ENCODE data around the gene IQGAP2.

Gene IQGAP2

DNA sequence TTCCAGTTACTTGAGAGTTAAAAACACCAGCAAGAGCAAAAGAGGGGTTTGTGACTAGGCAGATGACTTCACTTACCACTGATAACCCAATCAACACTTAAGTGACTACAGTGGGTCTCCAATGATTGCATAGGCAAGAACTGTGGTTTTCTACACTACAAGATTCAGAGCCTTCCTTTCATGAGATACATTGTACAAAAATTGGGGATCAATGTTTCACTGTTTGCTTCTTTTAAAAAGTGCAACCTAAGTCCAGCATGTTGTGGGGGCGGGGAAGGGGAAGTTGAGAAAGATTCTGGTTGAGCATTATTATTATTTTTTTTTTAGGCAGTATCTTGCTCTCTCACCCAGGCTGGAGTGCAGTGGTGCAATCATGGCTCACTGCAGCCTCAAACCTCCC lies 3.6 kb downstream of the IQGAP2 start (continued):
- TF ChIP-seq ZNF565 (CRISPR knock-in tag; conservative IDR thresholded peaks at IDR 0.05; ENCODE audit: low read depth) (no peak), PPARA (CRISPR knock-in tag; IDR thresholded peaks at IDR 0.05; ENCODE audit: borderline replicate concordance) (no peak), CSDC2 (CRISPR knock-in tag; IDR thresholded peaks at IDR 0.05) (no peak), SNAI2 (CRISPR knock-in tag; IDR thresholded peaks at IDR 0.05) (no peak), TCF4 (CRISPR knock-in tag; IDR thresholded peaks at IDR 0.05; ENCODE audit: borderline replicate concordance) (no peak), ZNF8 (CRISPR knock-in tag; IDR thresholded peaks at IDR 0.05) (no peak), ARNTL (CRISPR knock-in tag; IDR thresholded peaks at IDR 0.05; ENCODE audit: borderline replicate concordance, low read depth) (no peak), TOX (CRISPR knock-in tag; IDR thresholded peaks at IDR 0.05; ENCODE audit: borderline replicate concordance) (no peak)

DNA sequence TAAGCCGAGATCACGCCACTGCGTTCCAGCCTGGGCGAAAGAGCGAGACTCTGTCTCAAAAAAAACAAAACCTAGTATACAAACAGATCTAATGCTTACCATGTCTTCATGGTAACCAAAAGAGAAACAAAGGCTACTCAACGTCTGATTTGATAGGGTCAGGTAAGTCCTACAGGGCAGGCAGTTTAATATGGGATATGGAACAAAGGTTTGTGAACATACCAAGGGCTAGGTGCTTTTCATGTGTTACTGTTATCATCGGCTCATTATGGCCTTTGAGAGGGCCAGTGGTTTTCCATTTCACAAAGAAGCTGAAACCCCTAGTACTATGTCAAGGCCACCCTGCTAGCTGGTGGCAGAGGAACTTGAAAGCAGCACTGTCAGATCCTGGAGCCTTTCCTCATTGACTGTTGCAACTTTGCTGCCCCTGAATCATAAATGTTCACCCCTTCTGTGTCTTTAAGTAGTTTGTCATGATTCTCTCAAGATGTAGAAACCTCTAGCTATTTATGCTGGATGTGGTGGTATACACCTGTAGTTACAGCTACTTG lies 5.1 kb downstream of the IQGAP2 start:
- no peak for TF ChIP-seq TOX (CRISPR knock-in tag; IDR thresholded peaks at IDR 0.05; ENCODE audit: borderline replicate concordance)
- TF ChIP-seq ZFP3 (CRISPR knock-in tag; IDR thresholded peaks at IDR 0.05): no peak
- no peak for ATAC-seq

DNA sequence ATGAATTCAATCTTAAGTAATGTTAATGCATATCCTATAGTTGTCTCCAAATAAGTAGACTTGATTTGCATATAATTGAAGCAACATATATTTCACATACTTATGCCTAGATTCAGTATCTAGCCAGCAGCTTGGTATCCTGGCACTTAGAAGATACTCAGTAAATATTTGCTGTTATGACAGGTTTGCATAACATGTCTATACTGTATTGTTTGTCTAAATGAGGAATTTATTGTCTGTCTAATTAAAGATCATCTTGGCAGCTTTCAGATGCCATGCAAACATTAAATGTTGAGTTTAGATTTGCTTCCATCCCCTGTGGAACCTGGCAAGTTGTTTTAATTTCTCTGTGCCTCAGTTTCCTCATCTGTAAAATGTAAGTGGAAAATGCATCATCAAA lies 9.4 kb downstream of the IQGAP2 start:
- TF ChIP-seq ARNTL (CRISPR knock-in tag; IDR thresholded peaks at IDR 0.05; ENCODE audit: borderline replicate concordance, low read depth): no peak
- TF ChIP-seq RARB (CRISPR knock-in tag; IDR thresholded peaks at IDR 0.05): no peak
- no peak for TF ChIP-seq PPARA (CRISPR knock-in tag; IDR thresholded peaks at IDR 0.05; ENCODE audit: borderline replicate concordance)
- TF ChIP-seq ZNF565 (CRISPR knock-in tag; conservative IDR thresholded peaks at IDR 0.05; ENCODE audit: low read depth): no peak
- no peak for ATAC-seq

DNA sequence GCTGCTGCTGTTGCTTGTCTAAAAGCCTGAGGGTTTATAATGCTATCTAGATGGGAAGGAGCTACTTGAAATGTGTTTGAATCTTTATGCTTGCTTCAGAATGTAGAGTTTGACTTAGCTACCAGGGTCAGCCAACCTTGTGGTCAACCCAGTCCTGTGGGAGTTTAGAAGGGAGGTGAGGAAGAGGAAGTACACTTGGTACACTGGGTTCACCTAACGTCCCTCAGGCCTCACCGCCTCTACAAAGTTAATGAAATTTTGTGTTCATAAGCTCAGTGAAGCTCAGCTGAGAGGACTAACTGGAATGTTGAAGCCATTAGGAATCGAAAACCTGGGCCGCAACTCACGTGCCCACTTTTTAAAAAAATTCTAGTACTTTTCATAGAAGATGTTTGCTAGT lies 10.7 kb downstream of the IQGAP2 start:
- no peak for ATAC-seq
- TF ChIP-seq ESRRG (CRISPR knock-in tag; IDR thresholded peaks at IDR 0.05) (no peak), ISL1 (CRISPR knock-in tag; IDR thresholded peaks at IDR 0.05) (no peak)
- TF ChIP-seq, protein P1, sequence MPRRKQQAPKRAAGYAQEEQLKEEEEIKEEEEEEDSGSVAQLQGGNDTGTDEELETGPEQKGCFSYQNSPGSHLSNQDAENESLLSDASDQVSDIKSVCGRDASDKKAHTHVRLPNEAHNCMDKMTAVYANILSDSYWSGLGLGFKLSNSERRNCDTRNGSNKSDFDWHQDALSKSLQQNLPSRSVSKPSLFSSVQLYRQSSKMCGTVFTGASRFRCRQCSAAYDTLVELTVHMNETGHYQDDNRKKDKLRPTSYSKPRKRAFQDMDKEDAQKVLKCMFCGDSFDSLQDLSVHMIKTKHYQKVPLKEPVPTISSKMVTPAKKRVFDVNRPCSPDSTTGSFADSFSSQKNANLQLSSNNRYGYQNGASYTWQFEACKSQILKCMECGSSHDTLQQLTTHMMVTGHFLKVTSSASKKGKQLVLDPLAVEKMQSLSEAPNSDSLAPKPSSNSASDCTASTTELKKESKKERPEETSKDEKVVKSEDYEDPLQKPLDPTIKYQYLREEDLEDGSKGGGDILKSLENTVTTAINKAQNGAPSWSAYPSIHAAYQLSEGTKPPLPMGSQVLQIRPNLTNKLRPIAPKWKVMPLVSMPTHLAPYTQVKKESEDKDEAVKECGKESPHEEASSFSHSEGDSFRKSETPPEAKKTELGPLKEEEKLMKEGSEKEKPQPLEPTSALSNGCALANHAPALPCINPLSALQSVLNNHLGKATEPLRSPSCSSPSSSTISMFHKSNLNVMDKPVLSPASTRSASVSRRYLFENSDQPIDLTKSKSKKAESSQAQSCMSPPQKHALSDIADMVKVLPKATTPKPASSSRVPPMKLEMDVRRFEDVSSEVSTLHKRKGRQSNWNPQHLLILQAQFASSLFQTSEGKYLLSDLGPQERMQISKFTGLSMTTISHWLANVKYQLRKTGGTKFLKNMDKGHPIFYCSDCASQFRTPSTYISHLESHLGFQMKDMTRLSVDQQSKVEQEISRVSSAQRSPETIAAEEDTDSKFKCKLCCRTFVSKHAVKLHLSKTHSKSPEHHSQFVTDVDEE (CRISPR knock-in tag; IDR thresholded peaks at IDR 0.05): no peak

DNA sequence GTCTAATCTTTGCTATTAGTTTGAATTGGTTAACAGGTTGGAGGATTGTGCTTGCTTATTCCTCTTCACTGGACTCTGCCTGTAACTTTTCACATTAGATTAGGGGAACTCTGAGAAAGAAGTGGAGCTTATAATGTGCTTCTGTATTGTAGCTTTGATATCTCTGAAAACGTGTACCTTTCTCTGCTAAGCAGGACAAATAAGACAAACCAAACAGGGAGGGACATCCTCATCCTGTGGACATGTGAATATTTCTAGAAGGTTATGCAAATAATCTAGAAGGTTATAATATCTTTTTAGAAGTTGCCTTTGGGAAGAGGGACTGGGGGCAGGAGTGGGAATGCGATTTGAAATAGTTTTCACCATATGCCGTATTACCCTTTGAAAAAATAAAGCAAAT lies 11.7 kb downstream of the IQGAP2 start:
- TF ChIP-seq ZNF565 (CRISPR knock-in tag; conservative IDR thresholded peaks at IDR 0.05; ENCODE audit: low read depth) (no peak), ZFP30 (CRISPR knock-in tag; IDR thresholded peaks at IDR 0.05) (no peak), RARB (CRISPR knock-in tag; IDR thresholded peaks at IDR 0.05) (no peak), ZNF8 (CRISPR knock-in tag; IDR thresholded peaks at IDR 0.05) (no peak), TCF4 (CRISPR knock-in tag; IDR thresholded peaks at IDR 0.05; ENCODE audit: borderline replicate concordance) (no peak), OSR1 (CRISPR knock-in tag; IDR thresholded peaks at IDR 0.05) (no peak), BACH2 (CRISPR knock-in tag; IDR thresholded peaks at IDR 0.05; ENCODE audit: borderline replicate concordance) (no peak), TOX (CRISPR knock-in tag; IDR thresholded peaks at IDR 0.05; ENCODE audit: borderline replicate concordance) (no peak), GLIS3 (CRISPR knock-in tag; IDR thresholded peaks at IDR 0.05) (no peak), ESRRG (CRISPR knock-in tag; IDR thresholded peaks at IDR 0.05) (no peak), PPARA (CRISPR knock-in tag; IDR thresholded peaks at IDR 0.05; ENCODE audit: borderline replicate concordance) (no peak), ARNTL (CRISPR knock-in tag; IDR thresholded peaks at IDR 0.05; ENCODE audit: borderline replicate concordance, low read depth) (no peak), ZNF70 (CRISPR knock-in tag; IDR thresholded peaks at IDR 0.05) (no peak)
- TF ChIP-seq, protein P2, sequence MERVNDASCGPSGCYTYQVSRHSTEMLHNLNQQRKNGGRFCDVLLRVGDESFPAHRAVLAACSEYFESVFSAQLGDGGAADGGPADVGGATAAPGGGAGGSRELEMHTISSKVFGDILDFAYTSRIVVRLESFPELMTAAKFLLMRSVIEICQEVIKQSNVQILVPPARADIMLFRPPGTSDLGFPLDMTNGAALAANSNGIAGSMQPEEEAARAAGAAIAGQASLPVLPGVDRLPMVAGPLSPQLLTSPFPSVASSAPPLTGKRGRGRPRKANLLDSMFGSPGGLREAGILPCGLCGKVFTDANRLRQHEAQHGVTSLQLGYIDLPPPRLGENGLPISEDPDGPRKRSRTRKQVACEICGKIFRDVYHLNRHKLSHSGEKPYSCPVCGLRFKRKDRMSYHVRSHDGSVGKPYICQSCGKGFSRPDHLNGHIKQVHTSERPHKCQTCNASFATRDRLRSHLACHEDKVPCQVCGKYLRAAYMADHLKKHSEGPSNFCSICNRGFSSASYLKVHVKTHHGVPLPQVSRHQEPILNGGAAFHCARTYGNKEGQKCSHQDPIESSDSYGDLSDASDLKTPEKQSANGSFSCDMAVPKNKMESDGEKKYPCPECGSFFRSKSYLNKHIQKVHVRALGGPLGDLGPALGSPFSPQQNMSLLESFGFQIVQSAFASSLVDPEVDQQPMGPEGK (CRISPR knock-in tag; IDR thresholded peaks at IDR 0.05; ENCODE audit: borderline replicate concordance): no peak
- TF ChIP-seq, protein P1 (CRISPR knock-in tag; IDR thresholded peaks at IDR 0.05): no peak
- TF ChIP-seq, protein P3, sequence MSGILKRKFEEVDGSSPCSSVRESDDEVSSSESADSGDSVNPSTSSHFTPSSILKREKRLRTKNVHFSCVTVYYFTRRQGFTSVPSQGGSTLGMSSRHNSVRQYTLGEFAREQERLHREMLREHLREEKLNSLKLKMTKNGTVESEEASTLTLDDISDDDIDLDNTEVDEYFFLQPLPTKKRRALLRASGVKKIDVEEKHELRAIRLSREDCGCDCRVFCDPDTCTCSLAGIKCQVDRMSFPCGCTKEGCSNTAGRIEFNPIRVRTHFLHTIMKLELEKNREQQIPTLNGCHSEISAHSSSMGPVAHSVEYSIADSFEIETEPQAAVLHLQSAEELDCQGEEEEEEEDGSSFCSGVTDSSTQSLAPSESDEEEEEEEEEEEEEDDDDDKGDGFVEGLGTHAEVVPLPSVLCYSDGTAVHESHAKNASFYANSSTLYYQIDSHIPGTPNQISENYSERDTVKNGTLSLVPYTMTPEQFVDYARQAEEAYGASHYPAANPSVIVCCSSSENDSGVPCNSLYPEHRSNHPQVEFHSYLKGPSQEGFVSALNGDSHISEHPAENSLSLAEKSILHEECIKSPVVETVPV (CRISPR knock-in tag; IDR thresholded peaks at IDR 0.05): no peak
- TF ChIP-seq, protein P4, sequence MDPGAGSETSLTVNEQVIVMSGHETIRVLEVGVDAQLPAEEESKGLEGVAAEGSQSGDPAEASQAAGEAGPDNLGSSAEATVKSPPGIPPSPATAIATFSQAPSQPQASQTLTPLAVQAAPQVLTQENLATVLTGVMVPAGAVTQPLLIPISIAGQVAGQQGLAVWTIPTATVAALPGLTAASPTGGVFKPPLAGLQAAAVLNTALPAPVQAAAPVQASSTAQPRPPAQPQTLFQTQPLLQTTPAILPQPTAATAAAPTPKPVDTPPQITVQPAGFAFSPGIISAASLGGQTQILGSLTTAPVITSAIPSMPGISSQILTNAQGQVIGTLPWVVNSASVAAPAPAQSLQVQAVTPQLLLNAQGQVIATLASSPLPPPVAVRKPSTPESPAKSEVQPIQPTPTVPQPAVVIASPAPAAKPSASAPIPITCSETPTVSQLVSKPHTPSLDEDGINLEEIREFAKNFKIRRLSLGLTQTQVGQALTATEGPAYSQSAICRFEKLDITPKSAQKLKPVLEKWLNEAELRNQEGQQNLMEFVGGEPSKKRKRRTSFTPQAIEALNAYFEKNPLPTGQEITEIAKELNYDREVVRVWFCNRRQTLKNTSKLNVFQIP (CRISPR knock-in tag; IDR thresholded peaks at IDR 0.05; ENCODE audit: borderline replicate concordance, low read depth): no peak
- no peak for ATAC-seq

Measured in SK-N-SH treated with all-trans-retinoic acid at 6 μM for 48 hours (cell line).